CD4-positive, alpha-beta T cell treated with Interferon gamma for 1 hour (primary cell): Measurements from ENCODE around the gene CNIH1.
"Not testable (repeated sequence)": the region's sequence is repeated elsewhere in the genome, so short reads cannot be mapped to it uniquely, and the experiment has no call there.

Source experiments
- DNase-seq: peaks from one replicate; pipeline ENCODE4 v3.0.0-alpha.2; 2020

CNIH1 gene

DNA sequence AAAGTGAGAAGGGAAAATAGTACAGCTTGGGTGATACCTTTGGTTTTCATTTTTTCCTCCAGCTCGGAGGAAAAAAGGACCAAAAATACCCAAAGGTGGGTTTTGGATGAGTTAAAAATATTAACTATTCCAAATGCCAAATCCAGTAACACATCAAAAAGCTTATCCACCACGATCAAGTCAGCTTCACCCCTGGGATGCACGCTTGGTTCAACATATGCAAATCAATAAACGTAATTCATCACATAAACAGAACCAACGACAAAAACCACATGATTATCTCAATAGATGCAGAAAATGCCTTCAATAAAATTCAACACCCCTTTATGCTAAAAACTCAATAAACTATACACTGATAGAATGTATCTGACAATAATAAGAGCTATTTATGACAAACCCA is 62.3 kb downstream of the CNIH1 start:
- DNase-seq, result not testable (repeated sequence)

GRCh38 chr14:54377501-54377900 is 63.7 kb downstream of the CNIH1 start:
- DNase-seq, result no peak

DNA sequence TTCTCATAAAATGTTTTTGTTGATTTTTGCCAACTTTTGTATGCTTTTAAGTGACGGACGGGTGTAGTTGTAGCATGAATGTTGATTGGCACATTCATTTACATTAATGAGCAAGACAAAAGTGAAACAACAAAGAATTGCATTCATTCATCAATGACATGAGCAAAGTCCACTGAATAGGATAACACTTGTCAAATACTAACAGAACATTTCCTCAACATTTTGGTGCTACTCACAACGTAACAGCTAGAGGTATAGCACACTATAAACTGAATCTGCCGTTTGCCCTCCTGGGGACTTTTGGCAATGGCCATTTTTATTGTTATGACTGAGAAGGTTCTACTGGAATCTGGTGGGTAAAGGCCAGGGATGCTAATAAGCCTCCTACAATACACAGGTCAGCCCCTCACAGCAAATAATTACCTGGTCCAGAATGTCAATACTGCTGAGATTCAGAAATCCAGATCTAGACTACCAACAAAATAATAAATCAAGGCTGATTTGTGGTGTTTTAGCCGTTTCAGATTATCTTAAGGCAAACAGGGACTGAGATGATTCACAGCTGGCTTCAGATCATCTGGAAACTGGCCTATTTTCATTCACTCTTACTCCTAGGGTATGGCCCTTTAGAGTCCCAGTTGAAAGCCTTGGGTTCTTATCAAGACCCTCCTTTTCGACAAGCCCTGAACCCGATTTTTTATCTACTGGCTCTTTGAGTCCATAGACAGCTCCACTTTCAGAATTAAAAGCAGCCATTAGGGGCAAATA is 66.9 kb downstream of the CNIH1 start:
- DNase-seq, result no peak
